HEK293 (cell line): ENCODE measurements around the gene AIF1.

Source experiments
- GLI2 ChIP-seq: fragments of 450-650 bp; formaldehyde crosslinking; IDR thresholded peaks from 2 replicates; pipeline ENCODE4; 2017; ENCODE audit warnings: missing biosample characterization, missing genetic modification characterization, low read depth, borderline replicate concordance
- IKZF3 ChIP-seq: fragments of 450-650 bp; IDR thresholded peaks from 2 replicates; pipeline ENCODE4 v1.5.0; 2018; ENCODE audit warnings: missing biosample characterization, mild to moderate bottlenecking, missing genetic modification characterization, moderate library complexity
- MEIS1 ChIP-seq: sonication (generic); formaldehyde crosslinking; IDR thresholded peaks from 2 replicates; pipeline ENCODE4 v1.8.1; 2022; ENCODE audit warnings: missing genetic modification reagents, mild to moderate bottlenecking, borderline replicate concordance
- MYNN ChIP-seq: fragments of 450-650 bp; formaldehyde crosslinking; IDR thresholded peaks from 2 replicates; pipeline ENCODE4 v1.5.1; 2016; ENCODE audit warnings: missing biosample characterization, missing genetic modification characterization, borderline replicate concordance
- REPIN1 ChIP-seq: fragments of 450-650 bp; formaldehyde crosslinking; IDR thresholded peaks from 2 replicates; pipeline ENCODE4 v1.5.1; 2017; ENCODE audit warnings: missing biosample characterization, missing genetic modification characterization, low read depth
- ZBTB20 ChIP-seq: fragments of 450-650 bp; formaldehyde crosslinking; IDR thresholded peaks from 2 replicates; pipeline ENCODE4 v1.5.1; 2016; ENCODE audit warnings: missing biosample characterization, missing genetic modification characterization
- ZFHX2 ChIP-seq: fragments of 450-650 bp; formaldehyde crosslinking; conservative IDR thresholded peaks from 2 replicates; pipeline ENCODE4 v1.5.1; 2016; ENCODE audit warnings: missing biosample characterization, missing genetic modification characterization
- ZFP41 ChIP-seq: fragments of 450-650 bp; formaldehyde crosslinking; IDR thresholded peaks from 2 replicates; pipeline ENCODE4 v1.5.1; 2016; ENCODE audit warnings: missing biosample characterization, missing genetic modification characterization, borderline replicate concordance
- ZNF174 ChIP-seq: fragments of 450-650 bp; formaldehyde crosslinking; IDR thresholded peaks from 2 replicates; pipeline ENCODE4 v1.5.0; 2017; ENCODE audit warnings: missing biosample characterization, mild to moderate bottlenecking, missing genetic modification characterization
- ZNF175 ChIP-seq: fragments of 450-650 bp; formaldehyde crosslinking; IDR thresholded peaks from 2 replicates; pipeline ENCODE4 v1.5.1; 2016; ENCODE audit warnings: missing biosample characterization, missing genetic modification characterization
- ZNF223 ChIP-seq: fragments of 450-650 bp; formaldehyde crosslinking; IDR thresholded peaks from 2 replicates; pipeline ENCODE4 v1.5.1; 2016; ENCODE audit warnings: missing biosample characterization, missing genetic modification characterization
- ZNF274 ChIP-seq, 2 experiments: fragments of 200-500 bp in 1 of 2; fragments of 450-650 bp in 1 of 2; sonication (Bioruptor generic) in 1 of 2; formaldehyde crosslinking in 1 of 2; IDR thresholded peaks; 2 replicates each; pipeline versions ENCODE4 v1.5.1 to v1.6.1; 2014 to 2016; ENCODE audit warnings: borderline replicate concordance in 1 of 2, inconsistent platforms in 1 of 2, low read length in 1 of 2, missing biosample characterization in 1 of 2, missing genetic modification characterization in 1 of 2
- ZNF621 ChIP-seq: fragments of 450-650 bp; formaldehyde crosslinking; IDR thresholded peaks from 2 replicates; pipeline ENCODE4 v1.5.1; 2017; ENCODE audit warnings: missing biosample characterization, missing genetic modification characterization
- ZNF747 ChIP-seq: fragments of 450-650 bp; formaldehyde crosslinking; IDR thresholded peaks from 2 replicates; pipeline ENCODE4 v1.5.1; 2016; ENCODE audit warnings: missing biosample characterization, missing genetic modification characterization
- ZNF785 ChIP-seq: fragments of 450-650 bp; formaldehyde crosslinking; IDR thresholded peaks from 2 replicates; pipeline ENCODE4 v1.5.1; 2016; ENCODE audit warnings: missing biosample characterization, missing genetic modification characterization
- ZNF791 ChIP-seq: fragments of 450-650 bp; formaldehyde crosslinking; IDR thresholded peaks from 2 replicates; pipeline ENCODE4 v1.5.1; 2016; ENCODE audit warnings: missing biosample characterization, missing genetic modification characterization
- TF ChIP-seq, protein P1 (sequence below): fragments of 450-650 bp; formaldehyde crosslinking; IDR thresholded peaks from 2 replicates; pipeline ENCODE4 v1.5.1; 2016; ENCODE audit warnings: missing biosample characterization, missing genetic modification characterization
- TF ChIP-seq, protein P2 (sequence below): fragments of 450-650 bp; formaldehyde crosslinking; IDR thresholded peaks from 2 replicates; pipeline ENCODE4 v1.5.1; 2016; ENCODE audit warnings: missing biosample characterization, missing genetic modification characterization
- TF ChIP-seq, protein P3 (sequence below): fragments of 450-650 bp; formaldehyde crosslinking; IDR thresholded peaks from 2 replicates; pipeline ENCODE4 v1.5.1; 2016; ENCODE audit warnings: missing biosample characterization, missing genetic modification characterization
- TF ChIP-seq, protein P4 (sequence below): fragments of 450-650 bp; formaldehyde crosslinking; IDR thresholded peaks from 2 replicates; pipeline ENCODE4 v1.5.1; 2016; ENCODE audit warnings: missing biosample characterization, missing genetic modification characterization
- TF ChIP-seq, protein P5 (sequence below): fragments of 450-650 bp; formaldehyde crosslinking; IDR thresholded peaks from 2 replicates; pipeline ENCODE4 v1.5.1; 2017; ENCODE audit warnings: missing biosample characterization, missing genetic modification characterization
- TF ChIP-seq, protein P6 (sequence below): fragments of 450-650 bp; formaldehyde crosslinking; IDR thresholded peaks from 2 replicates; pipeline ENCODE4 v1.5.1; 2017; ENCODE audit warnings: missing biosample characterization, missing genetic modification characterization
- TF ChIP-seq, protein P7 (sequence below): fragments of 450-650 bp; formaldehyde crosslinking; IDR thresholded peaks from 2 replicates; pipeline ENCODE4 v1.5.1; 2016; ENCODE audit warnings: missing biosample characterization, missing genetic modification characterization

AIF1 gene

DNA sequence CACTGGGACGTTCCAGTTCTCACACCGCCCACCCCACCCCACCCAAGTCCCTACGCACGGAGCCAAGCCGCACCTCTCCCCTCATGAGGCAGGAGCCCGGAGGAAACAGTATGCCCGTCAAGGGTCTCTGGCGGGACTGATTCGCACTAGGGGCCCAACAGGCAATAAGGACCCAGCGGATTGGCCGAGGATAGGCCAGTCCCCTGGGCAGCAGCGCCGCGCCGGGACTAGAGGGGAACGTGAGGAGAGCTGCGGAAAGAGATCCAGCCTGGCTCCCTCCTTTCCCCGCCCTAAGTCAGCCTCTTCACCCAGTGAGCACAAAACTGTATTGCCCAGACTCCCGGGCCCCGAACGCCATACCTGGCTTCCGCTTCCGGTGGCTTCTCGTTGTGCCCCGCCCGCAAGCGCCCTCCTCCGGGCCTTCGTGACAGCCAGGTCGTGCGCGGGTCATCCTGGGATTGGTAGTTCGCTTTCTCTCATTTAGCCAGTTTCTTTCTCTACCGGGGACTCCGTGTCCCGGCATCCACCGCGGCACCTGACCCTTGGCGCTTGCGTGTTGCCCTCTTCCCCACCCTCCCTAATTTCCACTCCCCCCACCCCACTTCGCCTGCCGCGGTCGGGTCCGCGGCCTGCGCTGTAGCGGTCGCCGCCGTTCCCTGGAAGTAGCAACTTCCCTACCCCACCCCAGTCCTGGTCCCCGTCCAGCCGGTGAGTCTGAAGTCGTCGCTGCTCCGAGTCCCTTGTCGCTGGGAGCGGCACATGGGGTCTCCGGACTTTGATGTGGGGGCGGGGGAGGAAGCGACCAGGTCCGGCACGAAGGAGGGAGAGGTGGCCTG is 50.7 kb downstream of the AIF1 start, which contains the start of gene CSNK2B (continued):
- TF ChIP-seq, protein P1, sequence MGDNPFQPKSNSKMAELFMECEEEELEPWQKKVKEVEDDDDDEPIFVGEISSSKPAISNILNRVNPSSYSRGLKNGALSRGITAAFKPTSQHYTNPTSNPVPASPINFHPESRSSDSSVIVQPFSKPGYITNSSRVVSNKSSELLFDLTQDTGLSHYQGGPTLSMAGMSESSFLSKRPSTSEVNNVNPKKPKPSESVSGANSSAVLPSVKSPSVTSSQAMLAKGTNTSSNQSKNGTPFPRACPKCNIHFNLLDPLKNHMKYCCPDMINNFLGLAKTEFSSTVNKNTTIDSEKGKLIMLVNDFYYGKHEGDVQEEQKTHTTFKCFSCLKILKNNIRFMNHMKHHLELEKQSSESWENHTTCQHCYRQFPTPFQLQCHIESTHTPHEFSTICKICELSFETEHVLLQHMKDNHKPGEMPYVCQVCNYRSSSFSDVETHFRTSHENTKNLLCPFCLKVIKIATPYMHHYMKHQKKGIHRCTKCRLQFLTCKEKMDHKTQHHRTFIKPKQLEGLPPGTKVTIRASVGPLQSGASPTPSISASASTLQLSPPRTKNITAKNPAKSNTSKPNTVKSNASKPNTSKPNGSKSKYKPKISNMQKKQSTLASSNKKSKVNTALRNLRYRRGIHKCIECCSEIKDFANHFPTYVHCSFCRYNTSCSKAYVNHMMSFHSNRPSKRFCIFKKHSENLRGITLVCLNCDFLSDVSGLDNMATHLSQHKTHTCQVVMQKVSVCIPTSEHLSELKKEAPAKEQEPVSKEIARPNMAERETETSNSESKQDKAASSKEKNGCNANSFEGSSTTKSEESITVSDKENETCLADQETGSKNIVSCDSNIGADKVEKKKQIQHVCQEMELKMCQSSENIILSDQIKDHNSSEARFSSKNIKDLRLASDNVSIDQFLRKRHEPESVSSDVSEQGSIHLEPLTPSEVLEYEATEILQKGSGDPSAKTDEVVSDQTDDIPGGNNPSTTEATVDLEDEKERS (tag by site-specific recombination): no peak
- TF ChIP-seq ZNF174 (tag by site-specific recombination) (no peak), ZNF747 (tag by site-specific recombination) (no peak), ZNF175 (tag by site-specific recombination) (no peak), ZNF791 (tag by site-specific recombination) (no peak), MEIS1 (CRISPR knock-in tag) (no peak), ZNF274 (IDR thresholded peaks at IDR 0.05; ENCODE audit: low read length) (no peak), ZNF274 (tag by site-specific recombination; IDR thresholded peaks at IDR 0.05; ENCODE audit: borderline replicate concordance) (no peak), ZNF785 (tag by site-specific recombination) (no peak), ZNF223 (tag by site-specific recombination) (no peak), MYNN (0 out of 2 replicates have a peak, but pooled peaks have one; percentile 2), ZBTB20 (tag by site-specific recombination) (peak; percentile 100), ZFP41 (no peak), IKZF3 (no peak; the same call in 1 of the 2 replicates), ZFHX2 (tag by site-specific recombination) (peak; percentile 65), GLI2 (tag by site-specific recombination) (no peak), ZNF621 (tag by site-specific recombination) (no peak), REPIN1 (no peak)
- TF ChIP-seq, protein P2, sequence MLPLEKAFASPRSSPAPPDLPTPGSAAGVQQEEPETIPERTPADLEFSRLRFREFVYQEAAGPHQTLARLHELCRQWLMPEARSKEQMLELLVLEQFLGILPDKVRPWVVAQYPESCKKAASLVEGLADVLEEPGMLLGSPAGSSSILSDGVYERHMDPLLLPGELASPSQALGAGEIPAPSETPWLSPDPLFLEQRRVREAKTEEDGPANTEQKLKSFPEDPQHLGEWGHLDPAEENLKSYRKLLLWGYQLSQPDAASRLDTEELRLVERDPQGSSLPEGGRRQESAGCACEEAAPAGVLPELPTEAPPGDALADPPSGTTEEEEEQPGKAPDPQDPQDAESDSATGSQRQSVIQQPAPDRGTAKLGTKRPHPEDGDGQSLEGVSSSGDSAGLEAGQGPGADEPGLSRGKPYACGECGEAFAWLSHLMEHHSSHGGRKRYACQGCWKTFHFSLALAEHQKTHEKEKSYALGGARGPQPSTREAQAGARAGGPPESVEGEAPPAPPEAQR (tag by site-specific recombination): no peak
- TF ChIP-seq, protein P3, sequence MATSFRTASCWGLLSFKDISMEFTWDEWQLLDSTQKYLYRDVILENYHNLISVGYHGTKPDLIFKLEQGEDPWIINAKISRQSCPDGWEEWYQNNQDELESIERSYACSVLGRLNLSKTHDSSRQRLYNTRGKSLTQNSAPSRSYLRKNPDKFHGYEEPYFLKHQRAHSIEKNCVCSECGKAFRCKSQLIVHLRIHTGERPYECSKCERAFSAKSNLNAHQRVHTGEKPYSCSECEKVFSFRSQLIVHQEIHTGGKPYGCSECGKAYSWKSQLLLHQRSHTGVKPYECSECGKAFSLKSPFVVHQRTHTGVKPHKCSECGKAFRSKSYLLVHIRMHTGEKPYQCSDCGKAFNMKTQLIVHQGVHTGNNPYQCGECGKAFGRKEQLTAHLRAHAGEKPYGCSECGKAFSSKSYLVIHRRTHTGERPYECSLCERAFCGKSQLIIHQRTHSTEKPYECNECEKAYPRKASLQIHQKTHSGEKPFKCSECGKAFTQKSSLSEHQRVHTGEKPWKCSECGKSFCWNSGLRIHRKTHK (tag by site-specific recombination): no peak
- TF ChIP-seq, protein P4, sequence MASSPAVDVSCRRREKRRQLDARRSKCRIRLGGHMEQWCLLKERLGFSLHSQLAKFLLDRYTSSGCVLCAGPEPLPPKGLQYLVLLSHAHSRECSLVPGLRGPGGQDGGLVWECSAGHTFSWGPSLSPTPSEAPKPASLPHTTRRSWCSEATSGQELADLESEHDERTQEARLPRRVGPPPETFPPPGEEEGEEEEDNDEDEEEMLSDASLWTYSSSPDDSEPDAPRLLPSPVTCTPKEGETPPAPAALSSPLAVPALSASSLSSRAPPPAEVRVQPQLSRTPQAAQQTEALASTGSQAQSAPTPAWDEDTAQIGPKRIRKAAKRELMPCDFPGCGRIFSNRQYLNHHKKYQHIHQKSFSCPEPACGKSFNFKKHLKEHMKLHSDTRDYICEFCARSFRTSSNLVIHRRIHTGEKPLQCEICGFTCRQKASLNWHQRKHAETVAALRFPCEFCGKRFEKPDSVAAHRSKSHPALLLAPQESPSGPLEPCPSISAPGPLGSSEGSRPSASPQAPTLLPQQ (tag by site-specific recombination): peak; percentile 24; the same call in 1 of the 2 replicates
- TF ChIP-seq, protein P5, sequence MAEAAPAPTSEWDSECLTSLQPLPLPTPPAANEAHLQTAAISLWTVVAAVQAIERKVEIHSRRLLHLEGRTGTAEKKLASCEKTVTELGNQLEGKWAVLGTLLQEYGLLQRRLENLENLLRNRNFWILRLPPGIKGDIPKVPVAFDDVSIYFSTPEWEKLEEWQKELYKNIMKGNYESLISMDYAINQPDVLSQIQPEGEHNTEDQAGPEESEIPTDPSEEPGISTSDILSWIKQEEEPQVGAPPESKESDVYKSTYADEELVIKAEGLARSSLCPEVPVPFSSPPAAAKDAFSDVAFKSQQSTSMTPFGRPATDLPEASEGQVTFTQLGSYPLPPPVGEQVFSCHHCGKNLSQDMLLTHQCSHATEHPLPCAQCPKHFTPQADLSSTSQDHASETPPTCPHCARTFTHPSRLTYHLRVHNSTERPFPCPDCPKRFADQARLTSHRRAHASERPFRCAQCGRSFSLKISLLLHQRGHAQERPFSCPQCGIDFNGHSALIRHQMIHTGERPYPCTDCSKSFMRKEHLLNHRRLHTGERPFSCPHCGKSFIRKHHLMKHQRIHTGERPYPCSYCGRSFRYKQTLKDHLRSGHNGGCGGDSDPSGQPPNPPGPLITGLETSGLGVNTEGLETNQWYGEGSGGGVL (tag by site-specific recombination): peak; percentile 80
- TF ChIP-seq, protein P6, sequence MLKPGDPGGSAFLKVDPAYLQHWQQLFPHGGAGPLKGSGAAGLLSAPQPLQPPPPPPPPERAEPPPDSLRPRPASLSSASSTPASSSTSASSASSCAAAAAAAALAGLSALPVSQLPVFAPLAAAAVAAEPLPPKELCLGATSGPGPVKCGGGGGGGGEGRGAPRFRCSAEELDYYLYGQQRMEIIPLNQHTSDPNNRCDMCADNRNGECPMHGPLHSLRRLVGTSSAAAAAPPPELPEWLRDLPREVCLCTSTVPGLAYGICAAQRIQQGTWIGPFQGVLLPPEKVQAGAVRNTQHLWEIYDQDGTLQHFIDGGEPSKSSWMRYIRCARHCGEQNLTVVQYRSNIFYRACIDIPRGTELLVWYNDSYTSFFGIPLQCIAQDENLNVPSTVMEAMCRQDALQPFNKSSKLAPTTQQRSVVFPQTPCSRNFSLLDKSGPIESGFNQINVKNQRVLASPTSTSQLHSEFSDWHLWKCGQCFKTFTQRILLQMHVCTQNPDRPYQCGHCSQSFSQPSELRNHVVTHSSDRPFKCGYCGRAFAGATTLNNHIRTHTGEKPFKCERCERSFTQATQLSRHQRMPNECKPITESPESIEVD (tag by site-specific recombination): no peak
- TF ChIP-seq, protein P7, sequence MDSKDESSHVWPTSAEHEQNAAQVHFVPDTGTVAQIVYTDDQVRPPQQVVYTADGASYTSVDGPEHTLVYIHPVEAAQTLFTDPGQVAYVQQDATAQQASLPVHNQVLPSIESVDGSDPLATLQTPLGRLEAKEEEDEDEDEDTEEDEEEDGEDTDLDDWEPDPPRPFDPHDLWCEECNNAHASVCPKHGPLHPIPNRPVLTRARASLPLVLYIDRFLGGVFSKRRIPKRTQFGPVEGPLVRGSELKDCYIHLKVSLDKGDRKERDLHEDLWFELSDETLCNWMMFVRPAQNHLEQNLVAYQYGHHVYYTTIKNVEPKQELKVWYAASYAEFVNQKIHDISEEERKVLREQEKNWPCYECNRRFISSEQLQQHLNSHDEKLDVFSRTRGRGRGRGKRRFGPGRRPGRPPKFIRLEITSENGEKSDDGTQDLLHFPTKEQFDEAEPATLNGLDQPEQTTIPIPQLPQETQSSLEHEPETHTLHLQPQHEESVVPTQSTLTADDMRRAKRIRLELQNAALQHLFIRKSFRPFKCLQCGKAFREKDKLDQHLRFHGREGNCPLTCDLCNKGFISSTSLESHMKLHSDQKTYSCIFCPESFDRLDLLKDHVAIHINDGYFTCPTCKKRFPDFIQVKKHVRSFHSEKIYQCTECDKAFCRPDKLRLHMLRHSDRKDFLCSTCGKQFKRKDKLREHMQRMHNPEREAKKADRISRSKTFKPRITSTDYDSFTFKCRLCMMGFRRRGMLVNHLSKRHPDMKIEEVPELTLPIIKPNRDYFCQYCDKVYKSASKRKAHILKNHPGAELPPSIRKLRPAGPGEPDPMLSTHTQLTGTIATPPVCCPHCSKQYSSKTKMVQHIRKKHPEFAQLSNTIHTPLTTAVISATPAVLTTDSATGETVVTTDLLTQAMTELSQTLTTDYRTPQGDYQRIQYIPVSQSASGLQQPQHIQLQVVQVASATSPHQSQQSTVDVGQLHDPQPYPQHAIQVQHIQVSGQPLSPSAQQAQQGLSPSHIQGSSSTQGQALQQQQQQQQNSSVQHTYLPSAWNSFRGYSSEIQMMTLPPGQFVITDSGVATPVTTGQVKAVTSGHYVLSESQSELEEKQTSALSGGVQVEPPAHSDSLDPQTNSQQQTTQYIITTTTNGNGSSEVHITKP: no peak
